Keratinocyte (primary cell): ENCODE results near the gene RSAD1. TPM values are rescaled to one million over a fixed set of nuclear protein-coding genes. Genes with fewer than 3 reads are reported as not detected.
A peak's percentile ranks its signal among the peaks of the same experiment; 100 is the strongest.

Source experiments
- DNase-seq: peaks from one replicate; pipeline ENCODE4 v3.0.0-alpha.2; 2011; ENCODE audit warnings: low read depth, missing footprints, low spot score
- FAIRE-seq: peaks from 2 replicates; lab custom pipeline; 2011; peaks lifted over from hg19 to GRCh38; lab: Jason Lieb, UNC
- H2AFZ ChIP-seq: 2 replicates; pipeline ENCODE4 v1.6.0; 2012; ENCODE audit warnings: low read length, control low read depth, inconsistent platforms; ENCODE audit not compliant: control insufficient read depth
- H3K27ac ChIP-seq: 2 replicates; pipeline ENCODE4 v1.5.1; 2011; ENCODE audit warnings: low read length; ENCODE audit not compliant: control insufficient read depth, insufficient read depth
- H3K27me3 ChIP-seq: 3 replicates; pipeline ENCODE4 v1.6.0; 2011; ENCODE audit warnings: low read length; ENCODE audit not compliant: control insufficient read depth, insufficient read depth; ENCODE audit errors: extremely low read depth
- H3K36me3 ChIP-seq, 2 experiments: 2 replicates in 1 of 2; 3 replicates in 1 of 2; pipeline ENCODE4 v1.5.1; 2011; ENCODE audit warnings: low read length in 2 of 2, mild to moderate bottlenecking in 1 of 2; ENCODE audit not compliant: control insufficient read depth in 2 of 2, insufficient read depth in 2 of 2; ENCODE audit errors: extremely low read depth in 1 of 2
- H3K4me1 ChIP-seq: 3 replicates; pipeline ENCODE4 v1.5.1; 2011; ENCODE audit warnings: low read length; ENCODE audit not compliant: control insufficient read depth, insufficient read depth; ENCODE audit errors: extremely low read depth
- H3K4me2 ChIP-seq: 3 replicates; pipeline ENCODE4 v1.6.0; 2011; ENCODE audit warnings: low read depth, low read length; ENCODE audit not compliant: control insufficient read depth, insufficient read depth; ENCODE audit errors: extremely low read depth
- H3K4me3 ChIP-seq, 3 experiments: fragments of 200-600 bp in 1 of 3; sonication (generic) in 1 of 3; 2 replicates in 2 of 3; 3 replicates in 1 of 3; pipeline ENCODE4 v1.5.1; 2011 to 2016; ENCODE audit warnings: low read length in 3 of 3, mild to moderate bottlenecking in 3 of 3, control low read depth in 2 of 3, inconsistent platforms in 1 of 3, low read depth in 1 of 3, mixed read lengths in 1 of 3, mixed run types in 1 of 3, moderate library complexity in 1 of 3; ENCODE audit not compliant: control insufficient read depth in 2 of 3, insufficient read depth in 2 of 3; ENCODE audit errors: extremely low read depth in 1 of 3
- H3K79me2 ChIP-seq: 2 replicates; pipeline ENCODE4 v1.6.0; 2012; ENCODE audit warnings: low read length; ENCODE audit not compliant: control insufficient read depth, insufficient read depth
- H3K9ac ChIP-seq: 3 replicates; pipeline ENCODE4 v1.6.0; 2011; ENCODE audit warnings: low read length; ENCODE audit not compliant: control insufficient read depth, insufficient read depth; ENCODE audit errors: extremely low read depth
- H3K9me1 ChIP-seq: 3 replicates; pipeline ENCODE4 v1.6.0; 2011; ENCODE audit warnings: low read length; ENCODE audit not compliant: control insufficient read depth, insufficient read depth; ENCODE audit errors: extremely low read depth
- H3K9me3 ChIP-seq: 2 replicates; pipeline ENCODE4 v1.5.1; 2012; ENCODE audit warnings: low read depth, low read length; ENCODE audit not compliant: control insufficient read depth
- H4K20me1 ChIP-seq: 3 replicates; pipeline ENCODE4 v1.6.0; 2011; ENCODE audit warnings: low read length; ENCODE audit not compliant: control insufficient read depth, insufficient read depth; ENCODE audit errors: extremely low read depth
- EZH2 ChIP-seq: IDR thresholded peaks from one replicate; pipeline ENCODE4 v1.6.1; 2012; ENCODE audit warnings: inconsistent platforms, mild to moderate bottlenecking, low read length, moderate library complexity
- dilution Hi-C: fragments of 300-500 bp; cut with MboI; formaldehyde crosslinking; loops from one replicate; pipeline ENCODE4 v1.7.0; 2020; ENCODE audit warnings: low sequenced_read_pairs; ENCODE audit not compliant: extremely low pct_ligation_motif_present
- polyA plus RNA-seq, 5 experiments: library from polyadenylated mRNA; depleted of rRNA in 3 of 5; stranded (reverse) in 3 of 5; stranded (forward) in 1 of 5; unstranded in 1 of 5; fragments of >200 nt; gene quantifications; 1 replicate in 1 of 5; 2 replicates in 3 of 5; 3 replicates in 1 of 5; pipeline versions ENCODE4 v1.2.1 to v1.2.3, GENCODE V29; 2011 to 2012; ENCODE audit warnings: missing spikeins in 2 of 5, low read depth in 1 of 5, low replicate concordance in 1 of 5
- TF ChIP-seq, protein P1 (sequence below), 3 experiments: IDR thresholded peaks in 1 of 3; conservative IDR thresholded peaks in 1 of 3; optimal IDR thresholded peaks in 1 of 3; 2 replicates in 2 of 3; 3 replicates in 1 of 3; pipeline versions ENCODE3 to v1.5.1; 2011; ENCODE audit warnings: low read length in 3 of 3, mild to moderate bottlenecking in 3 of 3, moderate library complexity in 2 of 3, control low read depth in 1 of 3, inconsistent platforms in 1 of 3; ENCODE audit not compliant: insufficient read depth in 2 of 3; ENCODE audit errors: extremely low read depth in 1 of 3

RSAD1 gene
- polyA plus RNA-seq, 1 donor (not counting 4 experiments of a cell fraction or from before 2014, with no cell fraction given) = 28.2 TPM

GRCh38 chr17:50479522-50480141, 972 bp downstream of the RSAD1 start:
- TF ChIP-seq EZH2 = no peak
- TF ChIP-seq, protein P1, sequence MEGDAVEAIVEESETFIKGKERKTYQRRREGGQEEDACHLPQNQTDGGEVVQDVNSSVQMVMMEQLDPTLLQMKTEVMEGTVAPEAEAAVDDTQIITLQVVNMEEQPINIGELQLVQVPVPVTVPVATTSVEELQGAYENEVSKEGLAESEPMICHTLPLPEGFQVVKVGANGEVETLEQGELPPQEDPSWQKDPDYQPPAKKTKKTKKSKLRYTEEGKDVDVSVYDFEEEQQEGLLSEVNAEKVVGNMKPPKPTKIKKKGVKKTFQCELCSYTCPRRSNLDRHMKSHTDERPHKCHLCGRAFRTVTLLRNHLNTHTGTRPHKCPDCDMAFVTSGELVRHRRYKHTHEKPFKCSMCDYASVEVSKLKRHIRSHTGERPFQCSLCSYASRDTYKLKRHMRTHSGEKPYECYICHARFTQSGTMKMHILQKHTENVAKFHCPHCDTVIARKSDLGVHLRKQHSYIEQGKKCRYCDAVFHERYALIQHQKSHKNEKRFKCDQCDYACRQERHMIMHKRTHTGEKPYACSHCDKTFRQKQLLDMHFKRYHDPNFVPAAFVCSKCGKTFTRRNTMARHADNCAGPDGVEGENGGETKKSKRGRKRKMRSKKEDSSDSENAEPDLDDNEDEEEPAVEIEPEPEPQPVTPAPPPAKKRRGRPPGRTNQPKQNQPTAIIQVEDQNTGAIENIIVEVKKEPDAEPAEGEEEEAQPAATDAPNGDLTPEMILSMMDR (optimal IDR thresholded peaks at IDR 0.05 in 1 of 3, IDR thresholded peaks at IDR 0.05 in 1 of 3, conservative IDR thresholded peaks at IDR 0.05 in 1 of 3; ENCODE audit: extremely low read depth in 1 of 3, insufficient read depth in 2 of 3, low read length in 3 of 3) = peak; percentile 42 to 83 (median 69)
- Histone ChIP-seq H3K79me2 (peaks cover 16% of the 10 kb centered on the region), H3K4me3 (peak overlapping the region; percentile 83 to 98 (median 97)), H2AFZ (peak overlapping the region; percentile 75), H3K9me3 (no peaks in the 10 kb centered on the region), H3K9ac (peak overlapping the region; percentile 85), H3K4me2 (peak overlapping the region; percentile 94), H3K27me3 (no peaks in the 10 kb centered on the region), H3K4me1 (peaks cover 29% of the 10 kb centered on the region), H3K9me1 (no peaks in the 10 kb centered on the region), H3K27ac (peak overlapping the region; percentile 81), H4K20me1 (no peaks in the 10 kb centered on the region), H3K36me3 (peaks cover 4 to 23% of the 10 kb centered on the region in 2 experiments)
- dilution Hi-C loops = no loop called here
- no peak for FAIRE-seq
- DNase-seq = peak; percentile 50

GRCh38 chr17:50480142-50480764, 1.6 kb downstream of the RSAD1 start:
- H3K9me1 ChIP-seq = no peaks in the 10 kb centered on the region
- FAIRE-seq (no peak), DNase-seq (no peak)
- no peak overlapping the region for H3K9ac ChIP-seq
- peak overlapping the region; percentile 94 for H3K4me2 ChIP-seq
- peaks cover 16% of the 10 kb centered on the region for H3K79me2 ChIP-seq
- dilution Hi-C loops = no loop called here
- H3K4me1 ChIP-seq = peaks cover 29% of the 10 kb centered on the region
- H3K4me3 ChIP-seq = peak overlapping the region in 1 of 3 experiments; percentile 98
- H4K20me1 ChIP-seq = no peaks in the 10 kb centered on the region
- no peak overlapping the region for H2AFZ ChIP-seq
- H3K27me3 ChIP-seq = no peaks in the 10 kb centered on the region
- peak overlapping the region; percentile 0 for H3K27ac ChIP-seq
- TF ChIP-seq EZH2 = no peak
- TF ChIP-seq, protein P1 (optimal IDR thresholded peaks at IDR 0.05 in 1 of 3, IDR thresholded peaks at IDR 0.05 in 1 of 3, conservative IDR thresholded peaks at IDR 0.05 in 1 of 3; ENCODE audit: extremely low read depth in 1 of 3, insufficient read depth in 2 of 3, low read length in 3 of 3) = no peak
- peaks cover 6 to 26% of the 10 kb centered on the region in 2 experiments for H3K36me3 ChIP-seq
- H3K9me3 ChIP-seq = no peaks in the 10 kb centered on the region
